H9 (cell line): Measurements from ENCODE around the gene POU2AF1. TPM values are rescaled to one million over a fixed set of nuclear protein-coding genes. Genes with fewer than 3 reads are reported as not detected.

ENCODE experiments used
- DNase-seq: peaks from one replicate; pipeline ENCODE4 v3.0.0-alpha.2; 2017
- H2AFZ ChIP-seq: one replicate; pipeline ENCODE4 v1.6.1; 2013; ENCODE audit warnings: mild to moderate bottlenecking, low read length, control low read depth, moderate library complexity
- H2AK5ac ChIP-seq: 2 replicates; pipeline ENCODE4 v1.6.1; 2013; ENCODE audit warnings: low read length, control low read depth, mixed read lengths; ENCODE audit not compliant: insufficient read length
- H2BK120ac ChIP-seq: one replicate; pipeline ENCODE4 v1.6.1; 2013; ENCODE audit warnings: low read depth, mild to moderate bottlenecking, low read length, control low read depth, inconsistent platforms; ENCODE audit not compliant: poor library complexity, severe bottlenecking
- H2BK12ac ChIP-seq: 2 replicates; pipeline ENCODE4 v1.6.1; 2013; ENCODE audit warnings: low read length, control low read depth, mixed read lengths, low read depth; ENCODE audit not compliant: insufficient read length
- H2BK15ac ChIP-seq: 2 replicates; pipeline ENCODE4 v1.6.1; 2013; ENCODE audit warnings: low read depth, low read length, control low read depth
- H2BK20ac ChIP-seq: one replicate; pipeline ENCODE4 v1.6.1; 2013; ENCODE audit warnings: low read depth, mild to moderate bottlenecking, low read length, control low read depth, inconsistent platforms; ENCODE audit not compliant: poor library complexity, severe bottlenecking
- H2BK5ac ChIP-seq: 2 replicates; pipeline ENCODE4 v1.6.1; 2013; ENCODE audit warnings: low read length, control low read depth, mixed read lengths; ENCODE audit not compliant: insufficient read length
- H3K14ac ChIP-seq: 2 replicates; pipeline ENCODE4 v1.6.1; 2013; ENCODE audit warnings: low read length, control low read depth; ENCODE audit not compliant: insufficient read depth
- H3K18ac ChIP-seq: 2 replicates; pipeline ENCODE4 v1.6.1; 2013; ENCODE audit warnings: low read depth, mild to moderate bottlenecking, mixed read lengths, low read length, control low read depth; ENCODE audit not compliant: insufficient read length
- H3K23ac ChIP-seq: 2 replicates; pipeline ENCODE4 v1.6.1; 2013; ENCODE audit warnings: low read length, control low read depth, mixed read lengths, low read depth; ENCODE audit not compliant: insufficient read length
- H3K23me2 ChIP-seq: 2 replicates; pipeline ENCODE4 v1.6.1; 2013; ENCODE audit warnings: low read depth, mild to moderate bottlenecking, mixed read lengths, low read length, control low read depth; ENCODE audit not compliant: insufficient read length, poor library complexity, severe bottlenecking
- H3K27ac ChIP-seq: 2 replicates; pipeline ENCODE4 v1.5.1; 2013; ENCODE audit warnings: low read length, control low read depth, mixed read lengths, low read depth; ENCODE audit not compliant: insufficient read length
- H3K27me3 ChIP-seq: 2 replicates; pipeline ENCODE4 v1.6.1; 2013; ENCODE audit warnings: low read length, control low read depth, inconsistent platforms; ENCODE audit not compliant: insufficient read depth
- H3K4ac ChIP-seq: 2 replicates; pipeline ENCODE4 v1.6.1; 2013; ENCODE audit warnings: low read depth, mild to moderate bottlenecking, control low read depth, inconsistent platforms, low read length, moderate library complexity
- H3K4me1 ChIP-seq: 2 replicates; pipeline ENCODE4 v1.6.1; 2013; ENCODE audit warnings: low read length, control low read depth, inconsistent platforms; ENCODE audit not compliant: insufficient read depth
- H3K4me2 ChIP-seq: 2 replicates; pipeline ENCODE4 v1.6.1; 2013; ENCODE audit warnings: low read length, control low read depth, mixed read lengths; ENCODE audit not compliant: insufficient read length, insufficient read depth
- H3K56ac ChIP-seq: 2 replicates; pipeline ENCODE4 v1.6.1; 2013; ENCODE audit warnings: low read depth, mild to moderate bottlenecking, mixed read lengths, low read length, control low read depth; ENCODE audit not compliant: insufficient read length
- H3K79me1 ChIP-seq: 2 replicates; pipeline ENCODE4 v1.6.1; 2013; ENCODE audit warnings: low read depth, mild to moderate bottlenecking, moderate library complexity, low read length, control low read depth, inconsistent platforms; ENCODE audit not compliant: insufficient read depth, poor library complexity, severe bottlenecking
- H3K79me2 ChIP-seq: 2 replicates; pipeline ENCODE4 v1.6.1; 2013; ENCODE audit warnings: low read length, control low read depth, inconsistent platforms; ENCODE audit not compliant: insufficient read depth
- H3K9ac ChIP-seq: 2 replicates; pipeline ENCODE4 v1.6.1; 2013; ENCODE audit warnings: low read length, control low read depth, mixed read lengths; ENCODE audit not compliant: insufficient read length; ENCODE audit errors: extremely low read depth
- H3K9me3 ChIP-seq: one replicate; pipeline ENCODE4 v1.6.1; 2013; ENCODE audit warnings: low read depth, low read length, inconsistent platforms; ENCODE audit not compliant: control insufficient read depth
- H3T11ph ChIP-seq: one replicate; pipeline ENCODE4 v1.6.1; 2013; ENCODE audit warnings: mild to moderate bottlenecking, low read length, control low read depth, inconsistent platforms
- H4K20me1 ChIP-seq: one replicate; pipeline ENCODE4 v1.6.1; 2013; ENCODE audit not compliant: control insufficient read depth, insufficient read length, insufficient read depth
- H4K5ac ChIP-seq: 2 replicates; pipeline ENCODE4 v1.6.1; 2013; ENCODE audit warnings: low read depth, mild to moderate bottlenecking, mixed read lengths, low read length, control low read depth; ENCODE audit not compliant: insufficient read length
- H4K8ac ChIP-seq: replicated peaks from 2 replicates; pipeline ENCODE4 v1.6.1; 2013; ENCODE audit warnings: low read length, control low read depth, mixed read lengths, low read depth; ENCODE audit not compliant: insufficient read length
- H4K91ac ChIP-seq: 2 replicates; pipeline ENCODE4 v1.6.1; 2013; ENCODE audit warnings: low read depth, mild to moderate bottlenecking, moderate library complexity, mixed read lengths, low read length, control low read depth; ENCODE audit not compliant: insufficient read length
- H3K27ac Mint-ChIP-seq, 3 experiments: 2 replicates in 2 of 3; 3 replicates in 1 of 3; pipeline ENCODE4 v1.8.0; 2020 to 2021; ENCODE audit warnings: mixed read lengths in 3 of 3, mild to moderate bottlenecking in 1 of 3, moderate library complexity in 1 of 3
- H3K27me3 Mint-ChIP-seq: 2 replicates; pipeline ENCODE4 v1.8.0; 2021; ENCODE audit warnings: low read depth, mild to moderate bottlenecking, moderate library complexity, mixed read lengths
- H3K36me3 Mint-ChIP-seq, 3 experiments: 2 replicates in 2 of 3; 3 replicates in 1 of 3; pipeline ENCODE4 v1.8.0; 2020 to 2021; ENCODE audit warnings: low read depth in 3 of 3, mixed read lengths in 3 of 3; ENCODE audit not compliant: insufficient read depth in 1 of 3
- H3K4me1 Mint-ChIP-seq, 2 experiments: 2 replicates each; pipeline ENCODE4 v1.8.0; 2020; ENCODE audit warnings: mixed read lengths in 2 of 2
- H3K4me3 Mint-ChIP-seq, 2 experiments: 2 replicates in 1 of 2; 3 replicates in 1 of 2; pipeline ENCODE4 v1.8.0; 2020 to 2021; ENCODE audit warnings: mild to moderate bottlenecking in 2 of 2, mixed read lengths in 2 of 2, moderate library complexity in 1 of 2
- H3K9me3 Mint-ChIP-seq, 2 experiments: 2 replicates in 1 of 2; 3 replicates in 1 of 2; pipeline ENCODE4 v1.8.0; 2020; ENCODE audit warnings: mild to moderate bottlenecking in 2 of 2, mixed read lengths in 2 of 2, moderate library complexity in 1 of 2
- CTCF ChIP-seq: fragments of 200-600 bp; sonication (generic); conservative IDR thresholded peaks from 3 replicates; pipeline ENCODE4 v1.8.0; 2021; ENCODE audit warnings: antibody characterized with exemption, mild to moderate bottlenecking
- WGBS: extraction: QIAGEN DNeasy Blood & Tissue Kit; methylation state at CpG from one replicate; pipeline ENCODE4 v1.1.7; 2013; ENCODE audit warnings: missing lambda C conversion rate, low lambda C conversion rate, mixed read lengths; ENCODE audit not compliant: insufficient read length; ENCODE audit errors: extremely low coverage; 5-methylcytosine and 5-hydroxymethylcytosine counted together
- total RNA-seq: library from RNA; stranded (reverse); gene quantifications from 2 replicates; pipeline ENCODE4 v1.2.1, GENCODE V29; 2021

Gene POU2AF1
- total RNA-seq, 1 experiment from 2014 or later, result not detected

- no peak overlapping the region for H2AFZ ChIP-seq
- no peak for DNase-seq
- H3K14ac ChIP-seq, result no peak overlapping the region
- H4K5ac ChIP-seq, result no peak overlapping the region
- no peak overlapping the region for H4K91ac ChIP-seq
- H4K8ac ChIP-seq, result no peak overlapping the region
- H2BK15ac ChIP-seq, result no peak overlapping the region
- H4K20me1 ChIP-seq, result no peaks in the 10 kb centered on the region
- no peaks in the 10 kb centered on the region for H3K79me2 ChIP-seq
- no peaks in the 10 kb centered on the region for H3K9me3 ChIP-seq
- H2AK5ac ChIP-seq, result no peak overlapping the region
- H3K9ac ChIP-seq, result no peak overlapping the region
- H3K27me3 Mint-ChIP-seq, result peaks cover 2% of the 10 kb centered on the region; the same call in 1 of the 2 replicates
- H3K36me3 Mint-ChIP-seq, result no peaks in the 10 kb centered on the region
- no peaks in the 10 kb centered on the region for H3K27me3 ChIP-seq
- H3K18ac ChIP-seq, result no peak overlapping the region
- H3K4me1 Mint-ChIP-seq, result peaks cover 3 to 5% of the 10 kb centered on the region in 2 experiments; a peak in 3 of 4 replicates
- H2BK120ac ChIP-seq, result no peak overlapping the region
- TF ChIP-seq CTCF, result no peak
- no CpG with 5 or more reads among the region's 2 CpGs for WGBS
- H2BK5ac ChIP-seq, result no peak overlapping the region
- H3T11ph ChIP-seq, result no peak overlapping the region
- H2BK12ac ChIP-seq, result no peak overlapping the region
- H3K23me2 ChIP-seq, result no peaks in the 10 kb centered on the region
- no peak overlapping the region for H3K4ac ChIP-seq
- H3K9me3 Mint-ChIP-seq, result no peaks in the 10 kb centered on the region
- H3K27ac ChIP-seq, result no peak overlapping the region
- H3K27ac Mint-ChIP-seq, result no peak overlapping the region
- H3K56ac ChIP-seq, result no peak overlapping the region
- H2BK20ac ChIP-seq, result no peak overlapping the region
- H3K4me2 ChIP-seq, result no peak overlapping the region
- H3K4me1 ChIP-seq, result no peaks in the 10 kb centered on the region
- H3K23ac ChIP-seq, result no peak overlapping the region
- no peak overlapping the region for H3K4me3 Mint-ChIP-seq
- H3K79me1 ChIP-seq, result no peaks in the 10 kb centered on the region
Observed at GRCh38 chr11:111322534-111322933, 56.5 kb downstream of the POU2AF1 start.
